Stomach (tissue), 4 donors: ENCODE measurements around the gene PRDM13.

ENCODE experiments used
- EP300 ChIP-seq: sonication (generic); formaldehyde crosslinking; IDR thresholded peaks from one replicate; pipeline ENCODE4 v1.6.1; 2017; ENCODE audit warnings: antibody characterized with exemption
- POLR2A ChIP-seq, 4 donors: fragments of 450-650 bp; IDR thresholded peaks; one replicate each; pipeline ENCODE4 v1.6.1; 2016; ENCODE audit warnings: antibody characterized with exemption in 4 of 4, control low read depth in 2 of 4, mild to moderate bottlenecking in 1 of 4, moderate library complexity in 1 of 4
- POLR2AphosphoS5 ChIP-seq, 3 donors: sonication (generic); formaldehyde crosslinking; IDR thresholded peaks; one replicate each; pipeline ENCODE4 v1.6.1; 2016; ENCODE audit warnings: antibody characterized with exemption in 3 of 3
- TF ChIP-seq, protein P1 (sequence below), 7 experiments: fragments of 450-650 bp in 4 of 7; fragments of 200-600 bp in 3 of 7; sonication (generic) in 3 of 7; IDR thresholded peaks; one replicate each; pipeline ENCODE4 v1.5.1; 2016 to 2019; ENCODE audit warnings: antibody characterized with exemption in 7 of 7, control low read depth in 2 of 7, mild to moderate bottlenecking in 1 of 7

DNA sequence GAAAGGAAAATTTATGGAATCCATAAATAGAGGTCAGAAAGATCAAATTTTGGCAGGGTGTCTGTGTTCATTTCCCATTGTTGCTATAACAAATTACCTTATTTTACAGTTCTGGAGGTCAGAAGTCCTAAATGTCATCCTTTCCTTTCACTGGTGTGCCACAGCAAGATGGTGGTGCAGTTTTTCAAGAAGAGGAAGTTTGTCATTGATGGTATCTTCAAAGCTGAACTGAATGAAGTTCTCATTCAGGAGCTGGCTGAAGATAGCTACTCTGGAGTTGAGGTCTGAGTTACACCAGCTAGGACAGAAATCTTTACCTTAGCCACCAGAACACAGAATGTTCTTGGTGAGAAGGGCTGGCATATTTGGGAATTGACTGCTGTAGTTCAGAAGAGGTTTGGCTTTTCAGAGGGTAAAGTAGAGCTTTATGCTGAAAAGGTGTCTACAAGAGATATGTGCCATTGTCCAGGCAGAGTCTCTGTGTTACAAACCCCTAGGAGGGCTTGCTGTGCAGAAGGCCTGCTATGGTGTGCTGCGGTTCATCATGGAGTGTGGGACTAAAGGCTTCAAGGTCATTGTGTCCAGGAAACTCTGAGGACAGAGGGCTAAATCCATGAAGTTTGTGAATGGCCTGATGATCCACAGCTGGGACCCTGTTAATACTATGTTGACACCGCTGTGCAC is 30.9 kb upstream of the PRDM13 start:
- no peak for TF ChIP-seq POLR2AphosphoS5 (IDR thresholded peaks at IDR 0.05)
- TF ChIP-seq, protein P1, sequence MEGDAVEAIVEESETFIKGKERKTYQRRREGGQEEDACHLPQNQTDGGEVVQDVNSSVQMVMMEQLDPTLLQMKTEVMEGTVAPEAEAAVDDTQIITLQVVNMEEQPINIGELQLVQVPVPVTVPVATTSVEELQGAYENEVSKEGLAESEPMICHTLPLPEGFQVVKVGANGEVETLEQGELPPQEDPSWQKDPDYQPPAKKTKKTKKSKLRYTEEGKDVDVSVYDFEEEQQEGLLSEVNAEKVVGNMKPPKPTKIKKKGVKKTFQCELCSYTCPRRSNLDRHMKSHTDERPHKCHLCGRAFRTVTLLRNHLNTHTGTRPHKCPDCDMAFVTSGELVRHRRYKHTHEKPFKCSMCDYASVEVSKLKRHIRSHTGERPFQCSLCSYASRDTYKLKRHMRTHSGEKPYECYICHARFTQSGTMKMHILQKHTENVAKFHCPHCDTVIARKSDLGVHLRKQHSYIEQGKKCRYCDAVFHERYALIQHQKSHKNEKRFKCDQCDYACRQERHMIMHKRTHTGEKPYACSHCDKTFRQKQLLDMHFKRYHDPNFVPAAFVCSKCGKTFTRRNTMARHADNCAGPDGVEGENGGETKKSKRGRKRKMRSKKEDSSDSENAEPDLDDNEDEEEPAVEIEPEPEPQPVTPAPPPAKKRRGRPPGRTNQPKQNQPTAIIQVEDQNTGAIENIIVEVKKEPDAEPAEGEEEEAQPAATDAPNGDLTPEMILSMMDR (IDR thresholded peaks at IDR 0.05) = no peak
- TF ChIP-seq POLR2A (IDR thresholded peaks at IDR 0.05) = no peak
- no peak for TF ChIP-seq EP300
